Smooth muscle cell (in vitro differentiated cells): ENCODE results near the gene APEX1. TPM values are rescaled to one million over a fixed set of nuclear protein-coding genes. Genes with fewer than 3 reads are reported as not detected.
"Not testable (repeated sequence)": the region's sequence is repeated elsewhere in the genome, so short reads cannot be mapped to it uniquely, and the experiment has no call there.

Source experiments
- DNase-seq: peaks from one replicate; lab custom pipeline; 2025; ENCODE audit not compliant: unreplicated experiment; lab: John Stamatoyannopoulos, UW
- H2AFZ ChIP-seq: fragments of 200-600 bp; sonication (generic); 2 replicates; pipeline ENCODE4 v1.6.0; 2016; ENCODE audit warnings: antibody characterized with exemption, low read depth, mild to moderate bottlenecking
- H3F3A ChIP-seq: fragments of 200-600 bp; sonication (generic); 2 replicates; pipeline ENCODE4 v1.6.0; 2017; ENCODE audit warnings: antibody characterized with exemption, low read depth
- H3K27ac ChIP-seq: fragments of 200-600 bp; sonication (generic); 2 replicates; pipeline ENCODE4 v1.5.1; 2016; ENCODE audit warnings: low read depth, mild to moderate bottlenecking
- H3K27me3 ChIP-seq: fragments of 200-600 bp; sonication (generic); 2 replicates; pipeline ENCODE4 v1.6.1; 2016; ENCODE audit warnings: low read depth, mild to moderate bottlenecking
- H3K36me3 ChIP-seq: fragments of 200-600 bp; sonication (generic); 2 replicates; pipeline ENCODE4 v1.5.1; 2016; ENCODE audit warnings: low read depth
- H3K4me1 ChIP-seq: fragments of 200-600 bp; sonication (generic); 2 replicates; pipeline ENCODE4 v1.5.1; 2016; ENCODE audit warnings: low read depth
- H3K4me2 ChIP-seq: fragments of 200-600 bp; sonication (generic); 2 replicates; pipeline ENCODE4 v1.6.0; 2016; ENCODE audit warnings: mild to moderate bottlenecking
- H3K4me3 ChIP-seq: fragments of 200-600 bp; sonication (generic); 2 replicates; pipeline ENCODE4 v1.5.1; 2016; ENCODE audit warnings: mild to moderate bottlenecking
- H3K79me2 ChIP-seq: fragments of 200-600 bp; sonication (generic); 2 replicates; pipeline ENCODE4 v1.6.0; 2016; ENCODE audit warnings: low read depth, mild to moderate bottlenecking
- H3K9ac ChIP-seq: fragments of 200-600 bp; sonication (generic); 2 replicates; pipeline ENCODE4 v1.6.0; 2016; ENCODE audit warnings: low read depth
- H3K9me3 ChIP-seq: fragments of 200-600 bp; sonication (generic); replicated peaks from 2 replicates; pipeline ENCODE4 v1.5.1; 2016; ENCODE audit warnings: low read depth
- H4K20me1 ChIP-seq: fragments of 200-600 bp; sonication (generic); 2 replicates; pipeline ENCODE4 v1.6.0; 2016; ENCODE audit warnings: low read depth
- WGBS: methylation state at CpG from one replicate; pipeline ENCODE4 v1.1.7; 2016; ENCODE audit warnings: low lambda C conversion rate; 5-methylcytosine and 5-hydroxymethylcytosine counted together
- polyA plus RNA-seq: library from polyadenylated mRNA; unstranded; fragments of >200 nt; fragmentation: Nextera tagmentation; extraction: Ambion mirVana; gene quantifications from 2 replicates; pipeline ENCODE4 v1.2.1, GENCODE V29; 2016
- total RNA-seq: library from RNA; depleted of rRNA; stranded (reverse); fragments of >200 nt; gene quantifications from 2 replicates; pipeline ENCODE4 v1.2.3, GENCODE V29; 2014
- TF ChIP-seq, protein P1 (sequence below): fragments of 200-600 bp; sonication (generic); IDR thresholded peaks from 2 replicates; pipeline ENCODE4 v1.5.1; 2017; ENCODE audit warnings: borderline replicate concordance, mild to moderate bottlenecking, antibody characterized with exemption; ENCODE audit not compliant: insufficient read depth, poor library complexity, severe bottlenecking

Gene APEX1
- total and polyA plus RNA-seq, 2 experiments from 2014 or later: 81.6 to 116 TPM

GRCh38 chr14:20499881-20500280 is 44.9 kb downstream of the APEX1 start:
- DNase-seq: no peak
- H3K79me2 ChIP-seq: no peaks in the 10 kb centered on the region
- no peak overlapping the region for H3K27ac ChIP-seq
- no peak overlapping the region for H3K9ac ChIP-seq
- TF ChIP-seq, protein P1, sequence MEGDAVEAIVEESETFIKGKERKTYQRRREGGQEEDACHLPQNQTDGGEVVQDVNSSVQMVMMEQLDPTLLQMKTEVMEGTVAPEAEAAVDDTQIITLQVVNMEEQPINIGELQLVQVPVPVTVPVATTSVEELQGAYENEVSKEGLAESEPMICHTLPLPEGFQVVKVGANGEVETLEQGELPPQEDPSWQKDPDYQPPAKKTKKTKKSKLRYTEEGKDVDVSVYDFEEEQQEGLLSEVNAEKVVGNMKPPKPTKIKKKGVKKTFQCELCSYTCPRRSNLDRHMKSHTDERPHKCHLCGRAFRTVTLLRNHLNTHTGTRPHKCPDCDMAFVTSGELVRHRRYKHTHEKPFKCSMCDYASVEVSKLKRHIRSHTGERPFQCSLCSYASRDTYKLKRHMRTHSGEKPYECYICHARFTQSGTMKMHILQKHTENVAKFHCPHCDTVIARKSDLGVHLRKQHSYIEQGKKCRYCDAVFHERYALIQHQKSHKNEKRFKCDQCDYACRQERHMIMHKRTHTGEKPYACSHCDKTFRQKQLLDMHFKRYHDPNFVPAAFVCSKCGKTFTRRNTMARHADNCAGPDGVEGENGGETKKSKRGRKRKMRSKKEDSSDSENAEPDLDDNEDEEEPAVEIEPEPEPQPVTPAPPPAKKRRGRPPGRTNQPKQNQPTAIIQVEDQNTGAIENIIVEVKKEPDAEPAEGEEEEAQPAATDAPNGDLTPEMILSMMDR: no peak
- WGBS: 92% methylated on average over 5 of the region's 5 CpGs
- H3K4me1 ChIP-seq: no peaks in the 10 kb centered on the region
- no peaks in the 10 kb centered on the region for H3K9me3 ChIP-seq
- H3K36me3 ChIP-seq: no peaks in the 10 kb centered on the region
- no peak overlapping the region for H3K4me3 ChIP-seq
- H3K4me2 ChIP-seq: no peak overlapping the region
- no peaks in the 10 kb centered on the region for H4K20me1 ChIP-seq
- H3K27me3 ChIP-seq: no peaks in the 10 kb centered on the region
- no peaks in the 10 kb centered on the region for H3F3A ChIP-seq
- H2AFZ ChIP-seq: no peak overlapping the region

- Histone ChIP-seq H3K9ac (no peak overlapping the region), H3K4me1 (no peaks in the 10 kb centered on the region), H3K36me3 (no peaks in the 10 kb centered on the region), H4K20me1 (no peaks in the 10 kb centered on the region), H3K27ac (no peak overlapping the region), H3K27me3 (no peaks in the 10 kb centered on the region), H3K4me3 (no peak overlapping the region), H3F3A (no peaks in the 10 kb centered on the region), H3K4me2 (no peak overlapping the region), H2AFZ (no peak overlapping the region), H3K9me3 (no peaks in the 10 kb centered on the region), H3K79me2 (no peaks in the 10 kb centered on the region)
- TF ChIP-seq, protein P1: no peak
- WGBS: 92% methylated on average over 2 of the region's 2 CpGs
- no peak for DNase-seq
These were observed 46.3 kb downstream of the APEX1 start for GRCh38 chr14:20501346-20501745.

- 73% methylated on average over 6 of the region's 6 CpGs for WGBS
- Histone ChIP-seq H3K27ac (no peak overlapping the region), H3F3A (no peaks in the 10 kb centered on the region), H3K79me2 (no peaks in the 10 kb centered on the region), H3K27me3 (no peaks in the 10 kb centered on the region), H3K4me3 (no peak overlapping the region), H3K4me1 (no peaks in the 10 kb centered on the region), H2AFZ (no peak overlapping the region), H4K20me1 (no peaks in the 10 kb centered on the region), H3K36me3 (no peaks in the 10 kb centered on the region), H3K9ac (no peak overlapping the region), H3K4me2 (no peak overlapping the region), H3K9me3 (no peaks in the 10 kb centered on the region)
- DNase-seq: no peak
- TF ChIP-seq, protein P1: no peak
These were observed 48.9 kb downstream of the APEX1 start for GRCh38 chr14:20503898-20504297.

GRCh38 chr14:20506276-20506675 is 51.2 kb downstream of the APEX1 start:
- not testable (repeated sequence) for H3K27me3 ChIP-seq, H3K36me3 ChIP-seq, H3K4me3 ChIP-seq, H3K4me2 ChIP-seq, H3K9ac ChIP-seq, DNase-seq, H3K79me2 ChIP-seq, H3K27ac ChIP-seq, H4K20me1 ChIP-seq, H2AFZ ChIP-seq, H3F3A ChIP-seq, H3K9me3 ChIP-seq, H3K4me1 ChIP-seq
- no CpG with 5 or more reads among the region's 30 CpGs for WGBS

- not testable (repeated sequence) for H3K9me3 ChIP-seq, H2AFZ ChIP-seq, DNase-seq, H4K20me1 ChIP-seq, H3K9ac ChIP-seq, H3K79me2 ChIP-seq, H3K27me3 ChIP-seq, H3K4me1 ChIP-seq, H3K4me3 ChIP-seq, H3K27ac ChIP-seq, H3K4me2 ChIP-seq, H3K36me3 ChIP-seq, H3F3A ChIP-seq
- no CpG with 5 or more reads among the region's 30 CpGs for WGBS
These were observed 51.7 kb downstream of the APEX1 start for GRCh38 chr14:20506752-20507151.
